Vagina (tissue), 2 donors: ENCODE measurements around the gene TBC1D22A. TPM values are rescaled to one million over a fixed set of nuclear protein-coding genes. Genes with fewer than 3 reads are reported as not detected.
A peak's percentile ranks its signal among the peaks of the same experiment; 100 is the strongest.

ENCODE experiments used
- DNase-seq, 2 donors: peaks; one replicate each; pipeline ENCODE4 v3.0.0-alpha.2; 2017; ENCODE audit errors: extremely low spot score in 2 of 2
- H3K27ac ChIP-seq: fragments of 200-600 bp; sonication (generic); one replicate; pipeline ENCODE4 v1.5.1; 2019
- H3K27me3 ChIP-seq: fragments of 200-600 bp; sonication (generic); one replicate; pipeline ENCODE4 v1.5.1; 2019
- H3K36me3 ChIP-seq, 2 donors: fragments of 200-600 bp; sonication (generic); one replicate each; pipeline ENCODE4 v1.5.1; 2017 to 2019
- H3K4me1 ChIP-seq: fragments of 200-600 bp; sonication (generic); one replicate; pipeline ENCODE4 v1.5.1; 2019
- H3K4me3 ChIP-seq, 2 donors: fragments of 200-600 bp; sonication (generic); 1 replicate in 1 of 2; 2 replicates in 1 of 2; pipeline ENCODE4 v1.5.1; 2016 to 2019
- H3K9me3 ChIP-seq: fragments of 200-600 bp; sonication (generic); one replicate; pipeline ENCODE4 v1.5.1; 2019
- CTCF ChIP-seq, 3 experiments: fragments of 450-650 bp in 2 of 3; fragments of 200-600 bp in 1 of 3; sonication (generic) in 1 of 3; IDR thresholded peaks; one replicate each; pipeline ENCODE4 v1.5.1; 2017 to 2019; ENCODE audit warnings: antibody characterized with exemption in 3 of 3, mild to moderate bottlenecking in 2 of 3, moderate library complexity in 2 of 3
- POLR2A ChIP-seq, 2 donors: fragments of 450-650 bp; IDR thresholded peaks; one replicate each; pipeline ENCODE4 v1.6.1; 2017; ENCODE audit warnings: antibody characterized with exemption in 2 of 2, mild to moderate bottlenecking in 2 of 2, moderate library complexity in 2 of 2
- POLR2AphosphoS5 ChIP-seq, 2 donors: sonication (generic); formaldehyde crosslinking; IDR thresholded peaks; one replicate each; pipeline ENCODE4 v1.9.0; 2017; ENCODE audit warnings: antibody characterized with exemption in 2 of 2, mild to moderate bottlenecking in 2 of 2, low read depth in 1 of 2; ENCODE audit not compliant: insufficient read depth in 1 of 2
- intact Hi-C: fragments of 100-400 bp; cut with DNase I; formaldehyde crosslinking; loops from one replicate; pipeline ENCODE4 v1.15.1; 2023
- total RNA-seq: library from RNA; depleted of rRNA; stranded (reverse); fragments of >200 nt; gene quantifications from one replicate; pipeline ENCODE4 v1.2.3, GENCODE V29; 2016

Gene TBC1D22A
- total RNA-seq, 1 donor from 2014 or later: 38.3 TPM

DNA sequence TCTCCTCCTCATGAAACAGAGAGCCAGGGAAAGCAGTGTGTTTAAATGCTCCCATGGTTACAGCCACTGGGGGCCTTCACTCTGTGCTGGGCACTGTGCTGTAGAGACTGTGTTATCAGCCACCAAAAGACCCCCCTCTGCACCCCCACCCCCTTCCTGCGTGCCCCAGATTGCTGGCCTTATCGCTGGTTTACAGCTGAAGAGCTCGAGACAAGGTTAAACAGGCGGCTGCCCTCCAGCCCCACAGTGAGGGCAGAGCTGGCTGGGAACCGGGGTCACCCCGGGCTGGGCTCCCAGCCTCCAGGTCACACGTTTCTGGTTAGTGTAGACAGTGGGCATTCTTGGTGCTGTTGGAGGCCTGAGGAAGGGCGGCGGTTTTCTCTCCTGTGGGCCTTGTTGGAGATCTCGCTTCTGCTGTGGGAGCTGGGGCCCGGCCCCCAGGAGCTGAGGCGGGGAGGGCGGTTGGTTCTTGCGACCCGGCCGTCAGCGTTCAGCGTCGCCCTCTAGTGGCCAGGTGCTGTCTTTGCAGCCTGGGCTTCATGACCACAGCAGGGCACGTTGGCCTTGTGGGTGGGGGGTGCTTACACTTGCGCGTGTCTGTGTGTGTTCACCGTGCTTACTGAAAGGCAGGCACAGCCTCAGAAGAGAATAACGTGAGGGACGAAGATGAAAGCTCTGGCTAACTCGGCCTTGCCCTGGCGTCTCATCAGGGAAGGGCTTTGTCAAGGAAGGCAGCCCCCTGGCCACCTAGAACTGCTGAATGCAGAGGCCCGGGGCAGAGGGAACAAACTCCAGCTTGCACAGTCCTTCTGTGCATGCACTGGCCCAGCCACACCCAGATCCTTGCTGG is 40.8 kb downstream of the TBC1D22A start:
- peaks cover 9% of the 10 kb centered on the region for H3K4me1 ChIP-seq
- no peaks in the 10 kb centered on the region for H3K27me3 ChIP-seq
- DNase-seq: no peak
- no peak for TF ChIP-seq POLR2A (IDR thresholded peaks at IDR 0.05)
- TF ChIP-seq CTCF (IDR thresholded peaks at IDR 0.05): peak; percentile 53 to 79 (median 66)
- H3K36me3 ChIP-seq: peaks cover 0 to 23% of the 10 kb centered on the region in 2 donors
- no peaks in the 10 kb centered on the region for H3K9me3 ChIP-seq
- H3K27ac ChIP-seq: no peak overlapping the region
- H3K4me3 ChIP-seq: no peak overlapping the region
- intact Hi-C loops: no loop called here

GRCh38 chr22:46803936-46804335 is 41.5 kb downstream of the TBC1D22A start:
- peaks cover 0 to 23% of the 10 kb centered on the region in 2 donors for H3K36me3 ChIP-seq
- H3K27ac ChIP-seq: no peak overlapping the region
- H3K4me3 ChIP-seq: no peak overlapping the region
- H3K27me3 ChIP-seq: no peaks in the 10 kb centered on the region
- DNase-seq: no peak
- H3K9me3 ChIP-seq: no peaks in the 10 kb centered on the region
- peaks cover 9% of the 10 kb centered on the region for H3K4me1 ChIP-seq
- TF ChIP-seq CTCF (IDR thresholded peaks at IDR 0.05): no peak
- no peak for TF ChIP-seq POLR2AphosphoS5 (IDR thresholded peaks at IDR 0.05; ENCODE audit: insufficient read depth in 1 of 2, low read depth in 1 of 2)
- no peak for TF ChIP-seq POLR2A (IDR thresholded peaks at IDR 0.05)
- intact Hi-C loops: no loop called here

GRCh38 chr22:46806794-46807193 is 44.3 kb downstream of the TBC1D22A start:
- Histone ChIP-seq H3K4me3 (no peak overlapping the region), H3K27ac (no peak overlapping the region), H3K9me3 (no peaks in the 10 kb centered on the region), H3K4me1 (peaks cover 9% of the 10 kb centered on the region), H3K27me3 (no peaks in the 10 kb centered on the region), H3K36me3 (peaks cover 0 to 3% of the 10 kb centered on the region in 2 donors)
- intact Hi-C loops: no loop called here
- DNase-seq: no peak
- TF ChIP-seq CTCF (IDR thresholded peaks at IDR 0.05) (no peak), POLR2A (IDR thresholded peaks at IDR 0.05) (no peak), POLR2AphosphoS5 (IDR thresholded peaks at IDR 0.05; ENCODE audit: insufficient read depth in 1 of 2, low read depth in 1 of 2) (no peak)

DNA sequence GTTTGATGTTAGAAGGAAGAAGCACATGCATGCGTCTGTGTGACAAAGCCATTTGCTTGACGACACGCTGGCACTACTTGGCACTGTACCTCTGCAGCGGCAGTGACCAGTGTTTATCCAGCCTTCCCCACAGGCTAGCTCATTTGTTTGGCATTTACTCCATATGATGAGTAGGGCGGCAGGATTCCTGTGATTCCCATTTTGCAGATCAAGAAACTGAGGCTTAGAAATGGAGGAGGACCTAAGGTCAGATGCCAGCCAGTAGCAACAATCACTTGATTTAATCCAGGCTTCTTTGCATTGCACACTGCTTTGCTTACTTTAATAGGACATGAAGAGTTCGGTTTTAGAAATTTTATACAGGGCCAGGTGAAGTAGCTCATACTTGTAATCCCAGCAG is 45.0 kb downstream of the TBC1D22A start:
- no peaks in the 10 kb centered on the region for H3K27me3 ChIP-seq
- peaks cover 9% of the 10 kb centered on the region for H3K4me1 ChIP-seq
- TF ChIP-seq CTCF (IDR thresholded peaks at IDR 0.05) (no peak), POLR2A (IDR thresholded peaks at IDR 0.05) (no peak), POLR2AphosphoS5 (IDR thresholded peaks at IDR 0.05; ENCODE audit: insufficient read depth in 1 of 2, low read depth in 1 of 2) (no peak)
- no peak overlapping the region for H3K27ac ChIP-seq
- intact Hi-C loops: no loop called here
- no peaks in the 10 kb centered on the region for H3K9me3 ChIP-seq
- H3K4me3 ChIP-seq: no peak overlapping the region
- peaks cover 0 to 3% of the 10 kb centered on the region in 2 donors for H3K36me3 ChIP-seq
- DNase-seq: no peak
